Measurements from ENCODE around the gene CSAD. TPM values are rescaled to one million over a fixed set of nuclear protein-coding genes. Genes with fewer than 3 reads are reported as not detected.

The CSAD gene
- total RNA-seq, 1 donor from 2014 or later, result 17.3 TPM

DNA sequence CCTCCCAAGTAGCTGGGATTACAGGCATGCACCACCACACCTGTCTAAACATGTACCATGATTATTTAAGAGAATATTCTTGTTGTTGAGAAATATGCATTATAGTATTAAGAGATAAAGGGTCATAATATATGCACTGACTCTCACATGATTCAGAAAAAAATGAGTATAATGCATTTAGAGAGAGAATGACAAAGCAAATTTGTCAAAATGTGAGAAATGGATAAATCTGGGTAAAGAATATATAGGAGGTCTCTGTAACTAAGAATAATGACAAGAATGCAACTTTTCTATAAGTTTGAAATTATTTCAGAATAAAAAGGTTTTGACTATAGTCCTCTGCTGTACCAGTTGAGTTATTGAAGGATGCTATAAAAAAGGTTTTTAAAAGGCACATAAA lies 28.3 kb downstream of the CSAD start:
- DNase-seq (ENCODE audit: extremely low read depth, low read depth, low spot score), result no peak

GRCh38 chr12:53151039-53151438 lies 29.7 kb downstream of the CSAD start:
- DNase-seq (ENCODE audit: extremely low read depth, low read depth, low spot score), result no peak

DNA sequence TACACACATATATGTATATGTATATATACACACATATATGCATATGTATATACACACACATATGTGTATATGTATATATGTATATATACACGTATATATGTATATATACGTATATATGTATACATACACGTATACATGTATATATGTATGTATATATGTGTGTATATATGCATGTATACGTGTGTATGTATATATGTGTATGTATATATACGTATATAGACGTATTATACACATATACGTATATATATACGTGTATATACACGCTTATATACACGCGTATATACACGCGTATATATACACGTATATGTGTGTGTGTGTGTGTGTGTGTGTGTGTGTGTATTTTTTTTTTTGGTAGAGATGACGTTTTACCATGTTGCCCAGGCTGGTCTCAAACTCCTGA lies 33.1 kb downstream of the CSAD start:
- DNase-seq (ENCODE audit: extremely low read depth, low read depth, low spot score), result no peak

DNA sequence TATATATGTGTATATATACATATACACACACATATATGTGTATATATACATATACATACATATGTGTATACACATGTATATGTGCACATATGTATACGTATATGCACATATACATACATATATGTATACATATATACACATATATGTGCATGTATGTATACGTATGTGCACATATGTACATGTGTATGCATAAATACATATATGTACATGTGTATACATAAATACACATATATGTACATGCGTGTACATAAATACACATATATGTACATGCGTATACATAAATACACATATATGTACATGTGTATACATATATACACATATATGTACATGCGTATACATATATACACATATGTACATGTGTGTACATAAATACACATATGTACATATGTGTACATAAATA lies 33.5 kb downstream of the CSAD start:
- no peak for DNase-seq (ENCODE audit: extremely low read depth, low read depth, low spot score)

- DNase-seq (ENCODE audit: extremely low read depth, low read depth, low spot score), result no peak
Observed at GRCh38 chr12:53145383-53146260, 35.1 kb downstream of the CSAD start.

DNA sequence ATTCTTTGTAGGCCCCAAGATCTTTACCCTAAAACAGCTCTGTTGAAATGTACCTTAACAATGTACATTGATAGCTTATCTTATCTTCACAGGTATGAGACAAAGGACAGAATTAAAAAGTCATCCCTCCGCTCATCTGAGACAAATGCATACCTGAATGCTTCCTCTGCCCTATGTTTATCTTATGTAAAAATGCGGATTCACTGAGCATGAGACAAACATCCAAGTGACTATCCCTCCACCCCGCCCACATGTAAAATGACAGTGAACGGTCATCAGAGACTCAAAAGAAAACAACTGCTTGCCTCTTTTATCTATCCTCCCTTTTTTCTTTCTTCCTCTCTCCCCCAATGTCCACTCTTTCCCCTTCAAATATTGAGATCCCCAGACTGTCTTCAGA lies 37.4 kb downstream of the CSAD start:
- DNase-seq (ENCODE audit: extremely low read depth, low read depth, low spot score), result no peak

DNA sequence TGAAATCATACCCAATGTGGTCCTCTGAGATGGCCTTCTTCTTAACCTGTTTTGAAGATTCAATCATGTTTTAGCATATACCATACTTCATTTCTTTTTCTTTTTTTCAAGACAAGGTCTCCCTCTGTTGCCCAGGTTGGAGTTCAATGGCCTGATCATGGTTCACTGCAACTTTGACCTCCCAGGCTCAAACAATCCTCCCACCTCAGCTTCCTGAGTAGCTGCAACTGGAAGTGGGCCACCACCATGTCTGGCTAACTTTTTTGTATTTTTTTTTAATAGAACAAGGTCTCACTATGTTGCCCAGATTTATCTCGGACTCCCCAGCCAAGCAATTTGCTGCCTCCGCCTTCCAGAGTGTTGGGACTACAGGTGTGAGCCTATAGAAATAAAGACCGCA lies 47.0 kb downstream of the CSAD start:
- no peak for DNase-seq (ENCODE audit: extremely low read depth, low read depth, low spot score)

GRCh38 chr12:53131844-53132243 lies 48.9 kb downstream of the CSAD start:
- DNase-seq (ENCODE audit: extremely low read depth, low read depth, low spot score), result no peak

GRCh38 chr12:53128780-53129569 lies 51.8 kb downstream of the CSAD start:
- no peak for DNase-seq (ENCODE audit: extremely low read depth, low read depth, low spot score)

GRCh38 chr12:53127169-53127568 lies 53.6 kb downstream of the CSAD start:
- no peak for DNase-seq (ENCODE audit: extremely low read depth, low read depth, low spot score)

DNA sequence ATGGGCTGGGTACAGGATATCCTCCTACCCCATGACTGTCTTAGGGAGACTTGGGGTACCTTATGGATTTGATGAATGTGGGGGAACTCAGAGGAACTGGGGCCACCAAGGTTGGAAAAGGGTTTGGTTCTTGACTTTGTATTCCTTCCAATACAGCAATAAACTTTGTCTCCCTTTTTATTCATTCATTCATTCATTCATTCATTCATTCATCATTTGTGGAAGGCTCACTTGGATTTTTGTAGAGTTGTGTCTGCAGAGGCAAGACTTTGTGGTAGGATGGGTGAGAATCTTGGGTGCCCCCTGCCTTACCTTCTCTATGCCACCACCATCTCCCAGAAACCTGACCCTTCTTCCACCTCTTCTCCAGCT lies 56.4 kb downstream of the CSAD start:
- DNase-seq (ENCODE audit: extremely low read depth, low read depth, low spot score), result no peak

DNA sequence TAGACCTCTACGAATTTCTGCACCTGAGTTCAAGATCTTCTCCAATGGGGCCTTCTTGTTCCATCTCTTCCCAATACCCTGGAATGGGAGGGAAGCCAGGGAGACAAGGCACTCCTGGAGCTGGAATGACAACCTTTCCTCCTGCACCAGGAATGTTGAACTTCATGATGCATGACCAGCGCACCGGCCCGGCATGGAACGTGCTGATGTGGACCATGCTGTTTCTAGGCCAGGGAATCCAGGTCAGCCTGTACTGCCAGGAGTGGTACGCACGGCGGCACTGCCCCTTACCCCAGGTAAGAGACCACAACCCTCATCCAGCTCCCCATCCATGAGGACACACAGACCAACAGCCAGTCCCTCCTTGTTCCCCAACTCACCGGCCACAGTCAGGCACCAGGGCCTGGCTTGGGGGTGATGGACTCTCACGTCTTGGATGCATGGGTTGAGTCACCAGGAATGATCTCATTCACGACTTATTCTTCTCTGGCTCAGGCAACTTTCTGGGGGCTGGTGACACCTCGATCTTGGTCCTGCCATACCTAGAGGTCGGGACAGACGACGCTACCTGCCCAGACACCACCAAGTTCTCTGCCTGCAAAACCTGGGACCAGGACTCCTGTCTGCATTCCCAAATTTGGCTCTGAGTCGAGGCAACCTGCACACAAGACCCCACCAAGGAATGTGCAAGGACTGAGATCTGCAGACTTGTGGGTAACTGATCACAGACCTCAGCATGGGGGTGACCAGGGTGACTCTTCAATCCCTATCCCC lies 57.0 kb downstream of the CSAD start:
- DNase-seq (ENCODE audit: extremely low read depth, low read depth, low spot score), result no peak

GRCh38 chr12:53122961-53123468 lies 57.7 kb downstream of the CSAD start:
- DNase-seq (ENCODE audit: extremely low read depth, low read depth, low spot score), result no peak

- no peak for DNase-seq (ENCODE audit: extremely low read depth, low read depth, low spot score)
Observed at GRCh38 chr12:53120685-53121525, 59.8 kb downstream of the CSAD start.

DNA sequence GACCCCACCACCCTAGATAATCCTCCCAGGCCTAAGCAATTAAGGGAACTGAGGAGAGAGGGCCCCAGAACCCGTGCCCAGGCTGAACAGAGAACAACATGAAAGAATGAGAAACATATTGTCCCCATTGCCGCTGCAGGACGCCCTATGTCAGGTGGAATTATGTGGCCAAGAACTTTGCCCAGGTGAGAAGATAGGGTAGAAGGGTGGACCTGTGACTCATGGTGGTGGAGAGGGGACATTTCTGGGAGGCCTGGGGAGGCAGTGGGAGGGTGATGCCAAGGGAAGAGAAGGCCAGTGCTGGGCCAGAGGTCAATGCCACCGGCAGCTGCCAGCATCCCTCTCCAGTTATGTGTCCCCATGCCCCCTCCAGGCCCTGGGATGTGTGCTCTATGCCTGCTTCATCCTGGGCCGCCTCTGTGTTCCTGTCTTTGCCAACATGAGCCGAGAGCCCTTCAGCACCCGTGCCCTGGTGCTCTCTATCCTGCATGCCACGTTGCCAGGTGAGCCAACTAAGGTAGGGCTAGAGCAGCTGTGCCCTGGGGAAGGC lies 61.9 kb downstream of the CSAD start:
- no peak for DNase-seq (ENCODE audit: extremely low read depth, low read depth, low spot score)

GRCh38 chr12:53115891-53116648 lies 64.7 kb downstream of the CSAD start:
- no peak for DNase-seq (ENCODE audit: extremely low read depth, low read depth, low spot score)

- DNase-seq (ENCODE audit: extremely low read depth, low read depth, low spot score), result no peak
Observed at GRCh38 chr12:53115112-53115890, 65.4 kb downstream of the CSAD start.

DNA sequence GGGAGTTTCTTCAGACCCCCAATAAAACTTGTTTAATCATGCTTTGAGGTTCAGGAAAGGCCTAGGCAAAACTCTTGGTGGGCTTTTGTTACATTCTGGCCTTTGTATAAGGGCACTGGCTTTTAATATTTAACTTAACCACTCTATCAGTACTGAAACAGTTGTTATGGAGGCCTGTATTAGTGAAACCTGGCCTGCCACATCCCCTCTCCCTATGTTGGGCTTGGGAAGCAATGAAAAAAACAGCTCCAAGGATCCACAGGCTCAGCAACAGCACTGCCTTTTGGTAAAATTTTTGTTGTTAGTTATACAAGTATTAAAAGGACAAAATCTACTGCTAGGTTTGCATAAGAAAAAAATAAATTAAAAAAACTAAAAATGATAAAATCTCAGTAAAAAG lies 66.8 kb downstream of the CSAD start:
- DNase-seq (ENCODE audit: extremely low read depth, low read depth, low spot score), result no peak
